Peyer's patch (tissue), 4 donors: ENCODE data around the gene SAMD11. TPM values are rescaled to one million over a fixed set of nuclear protein-coding genes. Genes with fewer than 3 reads are reported as not detected.
A peak's percentile ranks its signal among the peaks of the same experiment; 100 is the strongest.

Experiments
- DNase-seq, 3 donors: peaks; one replicate each; pipeline ENCODE4 v3.0.0-alpha.2; 2017 to 2019
- H3K27ac ChIP-seq, 4 donors: fragments of 200-600 bp; sonication (generic); one replicate each; pipeline ENCODE4 v1.5.1; 2016 to 2019
- H3K27me3 ChIP-seq, 2 donors: fragments of 200-600 bp; sonication (generic); one replicate each; pipeline ENCODE4 v1.5.1; 2019
- H3K36me3 ChIP-seq, 3 donors: fragments of 200-600 bp; sonication (generic); one replicate each; pipeline ENCODE4 v1.5.1; 2016 to 2019
- H3K4me1 ChIP-seq, 4 donors: fragments of 200-600 bp; sonication (generic); one replicate each; pipeline ENCODE4 v1.5.1; 2016 to 2019
- H3K4me3 ChIP-seq, 4 donors: fragments of 200-600 bp; sonication (generic); 1 replicate in 3 of 4; 2 replicates in 1 of 4; pipeline ENCODE4 v1.5.1; 2016 to 2019; ENCODE audit warnings: mild to moderate bottlenecking in 1 of 4
- H3K9me3 ChIP-seq, 4 donors: fragments of 200-600 bp; sonication (generic); one replicate each; pipeline ENCODE4 v1.5.1; 2016 to 2019; ENCODE audit warnings: mild to moderate bottlenecking in 1 of 4
- POLR2A ChIP-seq, 2 donors: fragments of 450-650 bp; IDR thresholded peaks; one replicate each; pipeline ENCODE4 v1.5.1; 2017; ENCODE audit warnings: antibody characterized with exemption in 2 of 2, mild to moderate bottlenecking in 2 of 2, moderate library complexity in 2 of 2
- total RNA-seq, 4 donors: library from RNA; depleted of rRNA; stranded (reverse); fragments of >200 nt; gene quantifications; one replicate each; pipeline ENCODE4 v1.1.0, GENCODE V29; 2016
- TF ChIP-seq, protein P1 (sequence below), 6 experiments: fragments of 450-650 bp in 4 of 6; fragments of 200-600 bp in 2 of 6; sonication (generic) in 1 of 6; IDR thresholded peaks; one replicate each; pipeline ENCODE4 v1.5.1; 2017 to 2019; ENCODE audit warnings: antibody characterized with exemption in 6 of 6, mild to moderate bottlenecking in 3 of 6, moderate library complexity in 1 of 6

Gene SAMD11
- total RNA-seq, 4 donors from 2014 or later = 1.1 to 5.0 (median 2.2) TPM

DNA sequence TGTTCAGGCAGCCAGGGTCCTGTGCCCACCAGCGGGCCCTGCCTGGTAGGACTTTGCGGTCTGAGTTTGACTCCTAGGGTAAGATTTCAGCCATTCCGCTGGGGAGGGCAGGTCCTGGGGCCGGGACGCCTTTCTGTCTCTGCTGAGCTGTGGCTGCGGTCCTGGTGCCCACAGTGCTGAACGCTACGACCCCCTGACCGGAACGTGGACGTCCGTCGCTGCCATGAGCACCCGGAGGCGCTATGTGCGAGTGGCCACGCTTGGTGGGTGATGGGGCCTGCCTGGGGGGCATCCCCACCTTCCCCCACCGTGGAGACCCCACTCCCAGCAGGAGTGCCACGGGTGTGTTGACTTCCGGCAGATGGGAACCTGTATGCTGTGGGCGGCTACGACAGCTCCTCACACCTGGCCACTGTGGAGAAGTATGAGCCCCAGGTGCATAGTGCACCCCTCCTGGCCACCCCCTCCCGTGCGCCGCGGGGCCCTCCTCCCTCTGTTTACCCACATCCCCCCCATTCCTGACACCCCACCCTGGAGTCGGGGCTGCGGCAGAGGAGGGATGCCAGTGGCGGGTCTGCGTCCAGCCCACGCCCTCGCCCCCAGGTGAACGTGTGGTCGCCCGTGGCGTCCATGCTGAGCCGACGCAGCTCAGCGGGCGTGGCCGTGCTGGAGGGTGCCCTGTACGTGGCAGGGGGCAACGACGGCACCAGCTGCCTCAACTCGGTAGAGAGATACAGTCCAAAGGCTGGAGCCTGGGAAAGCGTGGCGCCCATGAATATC, 40.2 kb downstream of the SAMD11 start:
- Histone ChIP-seq H3K4me3 (no peak overlapping the region), H3K27ac (no peak overlapping the region), H3K36me3 (peaks cover 0 to 10% (median 0%) of the 10 kb centered on the region in 3 donors), H3K27me3 (no peaks in the 10 kb centered on the region), H3K4me1 (peaks cover 5 to 38% (median 24%) of the 10 kb centered on the region in 4 donors), H3K9me3 (no peaks in the 10 kb centered on the region)
- TF ChIP-seq, protein P1, sequence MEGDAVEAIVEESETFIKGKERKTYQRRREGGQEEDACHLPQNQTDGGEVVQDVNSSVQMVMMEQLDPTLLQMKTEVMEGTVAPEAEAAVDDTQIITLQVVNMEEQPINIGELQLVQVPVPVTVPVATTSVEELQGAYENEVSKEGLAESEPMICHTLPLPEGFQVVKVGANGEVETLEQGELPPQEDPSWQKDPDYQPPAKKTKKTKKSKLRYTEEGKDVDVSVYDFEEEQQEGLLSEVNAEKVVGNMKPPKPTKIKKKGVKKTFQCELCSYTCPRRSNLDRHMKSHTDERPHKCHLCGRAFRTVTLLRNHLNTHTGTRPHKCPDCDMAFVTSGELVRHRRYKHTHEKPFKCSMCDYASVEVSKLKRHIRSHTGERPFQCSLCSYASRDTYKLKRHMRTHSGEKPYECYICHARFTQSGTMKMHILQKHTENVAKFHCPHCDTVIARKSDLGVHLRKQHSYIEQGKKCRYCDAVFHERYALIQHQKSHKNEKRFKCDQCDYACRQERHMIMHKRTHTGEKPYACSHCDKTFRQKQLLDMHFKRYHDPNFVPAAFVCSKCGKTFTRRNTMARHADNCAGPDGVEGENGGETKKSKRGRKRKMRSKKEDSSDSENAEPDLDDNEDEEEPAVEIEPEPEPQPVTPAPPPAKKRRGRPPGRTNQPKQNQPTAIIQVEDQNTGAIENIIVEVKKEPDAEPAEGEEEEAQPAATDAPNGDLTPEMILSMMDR (IDR thresholded peaks at IDR 0.05) = no peak
- TF ChIP-seq POLR2A (IDR thresholded peaks at IDR 0.05) = no peak
- DNase-seq = no peak

DNA sequence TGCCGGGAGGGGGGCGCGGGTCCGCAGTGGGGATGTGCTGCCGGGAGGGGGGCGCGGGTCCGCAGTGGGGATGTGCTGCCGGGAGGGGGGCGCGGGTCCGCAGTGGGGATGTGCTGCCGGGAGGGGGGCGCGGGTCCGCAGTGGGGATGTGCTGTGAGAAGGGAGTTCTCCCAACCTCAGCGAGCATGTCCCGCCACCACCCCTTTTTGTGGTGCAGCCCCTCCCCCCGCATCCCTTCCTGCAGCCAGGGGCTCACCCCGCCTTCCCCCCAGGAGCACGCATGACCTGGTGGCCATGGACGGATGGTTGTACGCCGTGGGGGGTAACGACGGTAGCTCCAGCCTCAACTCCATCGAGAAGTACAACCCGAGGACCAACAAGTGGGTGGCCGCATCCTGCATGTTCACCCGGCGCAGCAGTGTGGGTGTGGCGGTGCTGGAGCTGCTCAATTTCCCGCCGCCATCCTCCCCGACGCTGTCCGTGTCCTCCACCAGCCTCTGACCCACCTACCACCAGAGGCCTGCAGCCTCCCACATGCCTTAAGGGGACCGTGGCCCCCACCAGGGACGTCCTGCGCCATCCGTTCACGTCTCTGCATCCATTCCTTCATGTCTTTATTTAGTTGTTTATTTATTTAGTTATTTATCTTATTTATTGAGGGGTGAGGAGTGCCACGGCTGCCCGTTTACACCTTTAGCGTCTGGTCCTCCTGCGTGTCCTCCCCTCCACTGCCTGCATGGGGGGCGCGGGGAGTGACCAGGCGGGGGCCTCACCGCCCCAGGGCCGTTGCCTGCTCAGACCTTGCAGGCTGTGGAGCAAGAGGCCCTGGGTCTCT, 41.2 kb downstream of the SAMD11 start:
- Histone ChIP-seq H3K36me3 (peaks cover 0 to 10% (median 0%) of the 10 kb centered on the region in 3 donors), H3K4me3 (no peak overlapping the region), H3K27ac (no peak overlapping the region), H3K27me3 (no peaks in the 10 kb centered on the region), H3K9me3 (no peaks in the 10 kb centered on the region), H3K4me1 (peaks cover 2 to 32% (median 19%) of the 10 kb centered on the region in 4 donors)
- TF ChIP-seq, protein P1 (IDR thresholded peaks at IDR 0.05) = no peak
- no peak for TF ChIP-seq POLR2A (IDR thresholded peaks at IDR 0.05)
- DNase-seq = no peak

DNA sequence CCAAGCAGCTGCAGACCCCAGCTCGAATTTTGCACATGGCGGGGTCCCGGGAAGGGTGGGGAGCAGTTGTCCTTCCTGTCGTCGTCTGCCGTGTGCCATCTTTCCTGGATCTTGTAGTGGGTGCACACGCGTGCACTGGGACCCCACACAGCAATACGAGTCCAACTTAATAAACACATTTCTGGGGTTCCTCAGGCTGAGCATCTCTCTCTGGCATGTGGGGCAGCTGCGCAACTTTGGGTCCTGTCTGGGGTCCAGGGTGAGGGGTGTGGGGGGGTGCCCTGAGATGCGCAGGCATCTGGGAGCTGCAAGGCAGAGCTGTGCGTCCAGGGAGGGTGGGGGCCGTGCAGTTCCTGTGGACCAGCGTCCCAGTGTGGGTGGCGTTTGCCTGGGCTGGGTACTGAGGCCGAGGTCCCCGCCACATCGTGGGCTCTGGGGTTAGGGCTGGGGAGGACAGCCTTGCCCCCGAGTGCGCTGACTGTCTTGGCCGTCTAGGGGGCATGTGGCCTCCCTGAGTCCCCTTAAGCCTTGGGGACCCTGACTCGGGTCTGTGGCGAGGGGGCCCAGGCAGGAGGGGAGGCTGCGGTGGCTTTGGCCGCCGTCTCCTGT, 41.9 kb downstream of the SAMD11 start:
- TF ChIP-seq, protein P1 (IDR thresholded peaks at IDR 0.05) = no peak
- no peak for TF ChIP-seq POLR2A (IDR thresholded peaks at IDR 0.05)
- DNase-seq = no peak
- Histone ChIP-seq H3K4me3 (peak overlapping the region in 1 of 4 donors; percentile 50), H3K27me3 (peaks cover 0 to 2% of the 10 kb centered on the region in 2 donors), H3K36me3 (peaks cover 0 to 10% (median 0%) of the 10 kb centered on the region in 3 donors), H3K4me1 (peaks cover 0 to 30% (median 15%) of the 10 kb centered on the region in 4 donors), H3K27ac (peak overlapping the region; percentile 69 to 79 (median 76)), H3K9me3 (no peaks in the 10 kb centered on the region)

DNA sequence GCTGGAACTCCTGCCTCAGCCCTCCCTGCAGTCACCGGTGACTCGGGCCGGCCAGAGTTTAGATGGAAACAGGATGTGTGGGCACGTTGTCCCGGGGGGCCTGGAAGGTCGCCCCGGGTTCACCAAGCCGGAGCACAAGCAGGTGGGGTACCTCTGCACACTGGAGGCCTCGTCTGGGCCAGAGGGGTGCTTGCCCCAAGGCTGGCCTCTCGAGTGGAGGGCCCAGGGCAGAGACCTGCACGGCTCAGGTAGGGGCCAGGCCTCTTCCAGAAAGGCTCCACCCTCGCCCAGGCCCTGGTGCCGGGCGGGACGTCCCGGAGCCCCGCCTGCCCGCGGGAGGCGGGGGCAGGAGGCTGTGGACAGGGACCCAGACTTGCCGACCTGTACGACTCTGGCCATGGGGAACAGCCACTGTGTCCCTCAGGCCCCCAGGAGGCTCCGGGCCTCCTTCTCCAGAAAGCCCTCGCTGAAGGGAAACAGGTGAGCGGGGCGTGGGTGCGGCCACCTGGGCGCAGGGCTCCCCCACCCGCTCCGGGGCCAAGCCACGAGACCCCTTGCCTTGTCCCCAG, 42.5 kb downstream of the SAMD11 start, which contains the start of gene PLEKHN1:
Gene PLEKHN1 (plus strand): TSS at position 348 of the 569 bp plus-strand sequence. CDS start 50 bp downstream, at position 398.
- Histone ChIP-seq H3K27me3 (peaks cover 0 to 5% of the 10 kb centered on the region in 2 donors), H3K4me1 (peaks cover 0 to 26% (median 15%) of the 10 kb centered on the region in 4 donors), H3K36me3 (peaks cover 0 to 10% (median 0%) of the 10 kb centered on the region in 3 donors), H3K27ac (peak within 1 kb of the TSS; percentile 69 to 79 (median 76)), H3K9me3 (no peaks in the 10 kb centered on the region), H3K4me3 (peak within 1 kb of the TSS; percentile 50 to 73 (median 55))
- TF ChIP-seq, protein P1 (IDR thresholded peaks at IDR 0.05) = no peak
- no peak for TF ChIP-seq POLR2A (IDR thresholded peaks at IDR 0.05)
- peak in 2 of 3 donors; percentile 38 to 65 for DNase-seq
